GM12878 (cell line): ENCODE data around the gene TBATA. TPM values are rescaled to one million over a fixed set of nuclear protein-coding genes. Genes with fewer than 3 reads are reported as not detected.

Experiments
- ATAC-seq: fragments of 200-7000 bp; cut with Tn5 transposase; 3 replicates; pipeline ENCODE4 v1.9.1; 2020; ENCODE audit warnings: mild to moderate bottlenecking, moderate library complexity
- BruUV-seq: library from RNA; stranded (reverse); fragments of 400-500 nt; replicated peaks from 2 replicates; lab custom pipeline; 2021; lab: Mats Ljungman, UMichigan
- CTCF ChIA-PET: fragments of 300-600 bp; sonication (Branson Sonifier 250); formaldehyde crosslinking; extraction: SDS; loops from one replicate; lab custom pipeline; 2021; ENCODE audit warnings: inconsistent platforms; lab: Yijun Ruan, JAX
- POLR2A ChIA-PET: fragments of 350-600 bp; formaldehyde crosslinking; extraction: SDS; loops from one replicate; lab custom pipeline; 2021; ENCODE audit warnings: inconsistent platforms; lab: Charles Lee
- RAD21 ChIA-PET: fragments of 300-600 bp; sonication (Branson Sonifier 250); formaldehyde crosslinking; loops from one replicate; lab custom pipeline; 2023; ENCODE audit warnings: antibody characterized with exemption; ENCODE audit not compliant: unreplicated experiment; lab: Charles Lee
- SMC1A ChIA-PET: fragments of 300-600 bp; sonication (Branson Sonifier 250); formaldehyde crosslinking; loops from one replicate; lab custom pipeline; 2023; ENCODE audit not compliant: unreplicated experiment, uncharacterized antibody; lab: Charles Lee
- DNase-seq: peaks from one replicate; pipeline ENCODE4 v3.0.0-alpha.2; 2011; ENCODE audit warnings: low read depth, low spot score
- FAIRE-seq: peaks from 3 replicates; lab custom pipeline; 2011; peaks lifted over from hg19 to GRCh38; lab: Jason Lieb, UNC
- H2AFZ ChIP-seq: 2 replicates; pipeline ENCODE4 v1.6.0; 2011; ENCODE audit warnings: low read depth, low read length, control low read depth; ENCODE audit not compliant: control insufficient read depth
- H3K27ac ChIP-seq: 2 replicates; pipeline ENCODE4 v1.5.1; 2011; ENCODE audit warnings: control low read depth; ENCODE audit not compliant: control insufficient read depth, insufficient read depth
- H3K27me3 ChIP-seq, 2 experiments: replicated peaks in 1 of 2; 2 replicates each; pipeline versions ENCODE4 v1.6.0 to v1.6.1; 2011; ENCODE audit warnings: low read length in 1 of 2; ENCODE audit not compliant: control insufficient read depth in 2 of 2, insufficient read depth in 2 of 2
- H3K36me3 ChIP-seq, 2 experiments: 2 replicates each; pipeline ENCODE4 v1.5.1; 2011; ENCODE audit warnings: low read length in 1 of 2; ENCODE audit not compliant: control insufficient read depth in 2 of 2, insufficient read depth in 2 of 2
- H3K4me1 ChIP-seq: 2 replicates; pipeline ENCODE4 v1.6.1; 2011; ENCODE audit warnings: mild to moderate bottlenecking, low read length, moderate library complexity, mixed read lengths; ENCODE audit not compliant: control insufficient read depth, insufficient read depth
- H3K4me2 ChIP-seq: 2 replicates; pipeline ENCODE4 v1.6.0; 2011; ENCODE audit warnings: control low read depth; ENCODE audit not compliant: control insufficient read depth, insufficient read depth
- H3K4me3 ChIP-seq: fragments of 200-600 bp; sonication (generic); 2 replicates; pipeline ENCODE4 v1.5.1; 2016
- H3K79me2 ChIP-seq: 2 replicates; pipeline ENCODE4 v1.6.0; 2011; ENCODE audit warnings: low read length; ENCODE audit not compliant: control insufficient read depth, insufficient read depth
- H3K9ac ChIP-seq: 2 replicates; pipeline ENCODE4 v1.8.0; 2011; ENCODE audit warnings: low read length, control low read depth, mixed read lengths; ENCODE audit not compliant: control insufficient read depth, insufficient read depth
- H3K9me3 ChIP-seq: replicated peaks from 3 replicates; pipeline ENCODE4 v1.5.1; 2011; ENCODE audit warnings: mild to moderate bottlenecking, low read length; ENCODE audit not compliant: control insufficient read depth, insufficient read depth
- H4K20me1 ChIP-seq: 2 replicates; pipeline ENCODE4 v1.6.0; 2011; ENCODE audit not compliant: control insufficient read depth, insufficient read depth
- CHD2 ChIP-seq: IDR thresholded peaks from 2 replicates; pipeline ENCODE4 v1.6.1; 2011; ENCODE audit warnings: low read depth, low read length, improper control_type of control experiment, borderline replicate concordance
- EED ChIP-seq: sonication (generic); IDR thresholded peaks from 2 replicates; pipeline ENCODE4 v1.6.1; 2016; ENCODE audit warnings: antibody characterized with exemption, low read depth
- ELK1 ChIP-seq: IDR thresholded peaks from 2 replicates; pipeline ENCODE4 v1.6.1; 2012; ENCODE audit warnings: low read depth, low read length, improper control_type of control experiment
- NFYB ChIP-seq: IDR thresholded peaks from 2 replicates; pipeline ENCODE4 v1.6.1; 2011; ENCODE audit warnings: low read depth, mild to moderate bottlenecking, low read length, improper control_type of control experiment, moderate library complexity; ENCODE audit not compliant: insufficient read depth
- POLR2AphosphoS2 ChIP-seq: IDR thresholded peaks from 2 replicates; pipeline ENCODE4 v1.6.1; 2011; ENCODE audit warnings: low read depth, mild to moderate bottlenecking, low read length, improper control_type of control experiment, moderate library complexity
- REST ChIP-seq: IDR thresholded peaks from 2 replicates; pipeline ENCODE4 v1.6.1; 2012; ENCODE audit warnings: mild to moderate bottlenecking, low read depth, low read length
- STAT3 ChIP-seq: IDR thresholded peaks from 2 replicates; pipeline ENCODE4 v1.6.1; 2011; ENCODE audit warnings: low read depth, low read length, improper control_type of control experiment
- ZNF274 ChIP-seq: IDR thresholded peaks from one replicate; pipeline ENCODE4 v1.8.0; 2011; ENCODE audit not compliant: insufficient read length, insufficient read depth
- WGBS: methylation state at CpG from one replicate; pipeline ENCODE4 v1.1.6; 2016; ENCODE audit warnings: low lambda C conversion rate; ENCODE audit not compliant: insufficient replicate concordance, insufficient coverage; ENCODE audit errors: missing lambda C conversion rate; 5-methylcytosine and 5-hydroxymethylcytosine counted together
- in situ Hi-C: fragments of 300-500 bp; cut with MboI; formaldehyde crosslinking; loops from 9 replicates; pipeline ENCODE4 v1.14.3; 2018; ENCODE audit warnings: mixed read lengths
- intact Hi-C: fragments of 100-400 bp; cut with micrococcal nuclease; formaldehyde crosslinking; loops from one replicate; pipeline ENCODE4 v1.14.2; 2022; ENCODE audit not compliant: unreplicated experiment
- polyA plus RNA-seq, 11 experiments: library from polyadenylated mRNA; depleted of rRNA in 4 of 11; unstranded in 6 of 11; stranded (reverse) in 5 of 11; fragments of >200 nt; fragmentation: Nextera tagmentation in 4 of 11; fragmentation: Illumina TruSeq in 1 of 11; extraction: Ambion mirVana in 4 of 11; extraction: Trizol in 1 of 11; gene quantifications; 1 replicate in 1 of 11; 2 replicates in 10 of 11; pipeline versions ENCODE4 v1.2.1 to v1.2.3, GENCODE V29; 2011 to 2016; ENCODE audit warnings: inconsistent platforms in 2 of 11, missing spikeins in 2 of 11, low read depth in 1 of 11
- total RNA-seq, 4 experiments: library from RNA; depleted of rRNA in 3 of 4; stranded (reverse); fragments of >200 nt in 3 of 4; fragmentation: Illumina TruSeq in 1 of 4; extraction: Trizol in 1 of 4; gene quantifications; 2 replicates each; pipeline versions ENCODE4 v1.2.1 to v1.2.3, GENCODE V29; 2013 to 2021
- TF ChIP-seq, protein P1 (sequence below): fragments of 450-650 bp; conservative IDR thresholded peaks from 2 replicates; pipeline ENCODE4 v1.6.1; 2017; ENCODE audit warnings: mild to moderate bottlenecking, moderate library complexity
- TF ChIP-seq, protein P2 (sequence below): IDR thresholded peaks from 2 replicates; pipeline ENCODE4 v1.6.1; 2011; ENCODE audit warnings: low read depth, mild to moderate bottlenecking, low read length, moderate library complexity, borderline replicate concordance; ENCODE audit errors: extremely low read depth

Gene TBATA
- total and polyA plus RNA-seq, 10 of the 15 experiments (the other 5 are each of a cell fraction or from before 2014, with no cell fraction given): not detected

DNA sequence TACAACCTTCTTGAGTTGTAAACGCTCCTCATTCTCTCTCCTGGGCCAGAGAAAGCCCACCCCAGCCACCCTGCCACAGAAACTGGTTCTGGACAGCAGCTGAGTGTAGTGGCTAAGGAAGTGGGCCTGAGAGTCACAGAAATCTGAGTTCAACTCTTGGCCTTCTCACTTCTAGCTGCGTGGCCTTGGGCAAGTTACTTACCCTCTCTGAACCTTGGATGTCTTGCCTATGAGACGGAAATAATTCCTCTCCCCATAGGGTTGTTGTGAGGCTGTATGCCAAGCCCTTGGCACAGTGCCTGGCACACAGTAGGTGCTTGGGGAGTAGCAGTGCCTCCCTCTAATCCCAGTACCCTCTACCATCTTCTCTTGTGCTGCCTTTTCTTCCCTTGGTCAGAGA, 61.4 kb downstream of the TBATA start:
- CTCF ChIA-PET: no interaction called here
- H3K9me3 ChIP-seq: no peaks in the 10 kb centered on the region
- ATAC-seq (no peak), FAIRE-seq (no peak), DNase-seq (no peak)
- H3K27me3 ChIP-seq: no peaks in the 10 kb centered on the region; a peak in 1 of 4 replicates
- no TSS peak for BruUV-seq
- RAD21 ChIA-PET: no interaction called here
- no peaks in the 10 kb centered on the region for H3K36me3 ChIP-seq
- H3K9ac ChIP-seq: no peak overlapping the region
- no peaks in the 10 kb centered on the region for H3K4me1 ChIP-seq
- H2AFZ ChIP-seq: no peak overlapping the region
- intact Hi-C loops: no loop called here
- H3K4me3 ChIP-seq: no peak overlapping the region
- POLR2A ChIA-PET: no interaction called here
- H3K79me2 ChIP-seq: no peaks in the 10 kb centered on the region
- no peak overlapping the region for H3K4me2 ChIP-seq
- TF ChIP-seq CHD2: no peak
- TF ChIP-seq POLR2AphosphoS2: no peak
- TF ChIP-seq NFYB: no peak
- TF ChIP-seq ELK1: no peak
- WGBS: 16% methylated on average over 3 of the region's 3 CpGs
- in situ Hi-C loops: no loop called here
- no peaks in the 10 kb centered on the region for H4K20me1 ChIP-seq
- H3K27ac ChIP-seq: no peak overlapping the region
- SMC1A ChIA-PET: no interaction called here

GRCh38 chr10:70722820-70723424, 62.3 kb downstream of the TBATA start:
- ChIA-PET CTCF (no interaction called here), SMC1A (no interaction called here), RAD21 (no interaction called here), POLR2A (no interaction called here)
- intact Hi-C loops: no loop called here
- Histone ChIP-seq H2AFZ (no peak overlapping the region), H3K27me3 (no peaks in the 10 kb centered on the region; a peak in 1 of 4 replicates), H3K4me1 (no peaks in the 10 kb centered on the region), H3K36me3 (no peaks in the 10 kb centered on the region), H4K20me1 (no peaks in the 10 kb centered on the region), H3K79me2 (no peaks in the 10 kb centered on the region), H3K9me3 (no peaks in the 10 kb centered on the region), H3K4me2 (no peak overlapping the region), H3K27ac (no peak overlapping the region), H3K4me3 (no peak overlapping the region), H3K9ac (no peak overlapping the region)
- FAIRE-seq (no peak), DNase-seq (no peak), ATAC-seq (no peak)
- BruUV-seq: no TSS peak
- 37% methylated on average over 4 of the region's 4 CpGs for WGBS
- in situ Hi-C loops: no loop called here
- TF ChIP-seq, protein P1, sequence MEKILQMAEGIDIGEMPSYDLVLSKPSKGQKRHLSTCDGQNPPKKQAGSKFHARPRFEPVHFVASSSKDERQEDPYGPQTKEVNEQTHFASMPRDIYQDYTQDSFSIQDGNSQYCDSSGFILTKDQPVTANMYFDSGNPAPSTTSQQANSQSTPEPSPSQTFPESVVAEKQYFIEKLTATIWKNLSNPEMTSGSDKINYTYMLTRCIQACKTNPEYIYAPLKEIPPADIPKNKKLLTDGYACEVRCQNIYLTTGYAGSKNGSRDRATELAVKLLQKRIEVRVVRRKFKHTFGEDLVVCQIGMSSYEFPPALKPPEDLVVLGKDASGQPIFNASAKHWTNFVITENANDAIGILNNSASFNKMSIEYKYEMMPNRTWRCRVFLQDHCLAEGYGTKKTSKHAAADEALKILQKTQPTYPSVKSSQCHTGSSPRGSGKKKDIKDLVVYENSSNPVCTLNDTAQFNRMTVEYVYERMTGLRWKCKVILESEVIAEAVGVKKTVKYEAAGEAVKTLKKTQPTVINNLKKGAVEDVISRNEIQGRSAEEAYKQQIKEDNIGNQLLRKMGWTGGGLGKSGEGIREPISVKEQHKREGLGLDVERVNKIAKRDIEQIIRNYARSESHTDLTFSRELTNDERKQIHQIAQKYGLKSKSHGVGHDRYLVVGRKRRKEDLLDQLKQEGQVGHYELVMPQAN: no peak
- TF ChIP-seq ZNF274: no peak
- no peak for TF ChIP-seq EED
- no peak for TF ChIP-seq REST
- TF ChIP-seq, protein P2, sequence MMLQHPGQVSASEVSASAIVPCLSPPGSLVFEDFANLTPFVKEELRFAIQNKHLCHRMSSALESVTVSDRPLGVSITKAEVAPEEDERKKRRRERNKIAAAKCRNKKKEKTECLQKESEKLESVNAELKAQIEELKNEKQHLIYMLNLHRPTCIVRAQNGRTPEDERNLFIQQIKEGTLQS: no peak
- no peak for TF ChIP-seq STAT3
